Activated naive CD8-positive, alpha-beta T cell (primary cell): Measurements from ENCODE around the gene MTERF2.
"Not testable (repeated sequence)": the region's sequence is repeated elsewhere in the genome, so short reads cannot be mapped to it uniquely, and the experiment has no call there.

ENCODE experiments used
- H3K27ac Mint-ChIP-seq: one replicate; pipeline ENCODE4 v1.8.0; 2021; ENCODE audit warnings: mixed read lengths
- H3K27me3 Mint-ChIP-seq: one replicate; pipeline ENCODE4 v1.8.0; 2021; ENCODE audit warnings: mixed read lengths
- H3K36me3 Mint-ChIP-seq: one replicate; pipeline ENCODE4 v1.8.0; 2021; ENCODE audit warnings: mixed read lengths
- H3K4me1 Mint-ChIP-seq: one replicate; pipeline ENCODE4 v1.8.0; 2021; ENCODE audit warnings: low read depth, mixed read lengths
- H3K4me3 Mint-ChIP-seq: one replicate; pipeline ENCODE4 v1.8.0; 2021; ENCODE audit warnings: mild to moderate bottlenecking, mixed read lengths
- H3K9me3 Mint-ChIP-seq: one replicate; pipeline ENCODE4 v1.8.0; 2021; ENCODE audit warnings: low read depth, mixed read lengths

The MTERF2 gene, protein sequence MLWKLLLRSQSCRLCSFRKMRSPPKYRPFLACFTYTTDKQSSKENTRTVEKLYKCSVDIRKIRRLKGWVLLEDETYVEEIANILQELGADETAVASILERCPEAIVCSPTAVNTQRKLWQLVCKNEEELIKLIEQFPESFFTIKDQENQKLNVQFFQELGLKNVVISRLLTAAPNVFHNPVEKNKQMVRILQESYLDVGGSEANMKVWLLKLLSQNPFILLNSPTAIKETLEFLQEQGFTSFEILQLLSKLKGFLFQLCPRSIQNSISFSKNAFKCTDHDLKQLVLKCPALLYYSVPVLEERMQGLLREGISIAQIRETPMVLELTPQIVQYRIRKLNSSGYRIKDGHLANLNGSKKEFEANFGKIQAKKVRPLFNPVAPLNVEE

DNA sequence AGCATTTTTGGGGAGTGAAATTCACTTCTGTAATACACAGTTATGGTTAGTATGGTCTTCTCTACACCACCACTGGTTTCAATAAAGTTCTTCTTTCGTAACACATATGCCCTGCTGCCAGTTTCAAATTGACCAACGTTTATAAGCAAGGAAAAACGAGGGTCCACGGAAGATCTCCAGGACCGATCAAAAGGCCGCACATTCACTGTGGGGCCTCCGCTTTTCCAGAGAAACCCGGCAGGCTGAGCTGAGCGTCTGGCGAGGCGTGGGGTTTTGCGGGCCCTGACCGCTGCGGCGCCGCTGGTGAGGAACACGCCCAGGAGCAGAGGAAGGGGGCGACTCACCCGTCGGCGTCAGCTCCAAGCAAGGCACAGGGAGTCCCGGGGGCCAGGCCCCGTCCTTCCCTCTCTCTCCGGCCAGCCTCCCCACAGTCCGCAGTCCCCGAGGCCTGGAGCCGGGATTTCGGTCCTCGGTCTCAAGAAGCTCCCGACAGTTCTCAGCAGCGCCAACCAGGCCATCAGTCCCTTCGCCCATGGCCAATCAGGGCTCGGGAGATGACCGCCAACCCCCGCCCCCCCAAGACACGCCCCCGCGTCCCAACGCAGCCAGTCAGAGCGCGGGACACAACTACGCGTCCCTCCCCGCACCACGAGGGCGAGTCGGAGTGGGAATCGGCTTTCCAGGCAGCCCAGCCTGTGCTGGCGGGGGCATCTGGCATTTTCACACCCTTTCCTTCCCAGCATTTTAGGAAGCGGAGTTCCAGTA, at the start of gene MTERF2:
TSS of gene MTERF2 (minus strand) at position 522 of the 765 bp plus-strand sequence. CDS start 8,432 bp downstream, outside the sequence.
- Mint-ChIP-seq H3K36me3 (peaks cover 20% of the 10 kb centered on the region), H3K27ac (peak within 1 kb of the TSS; percentile 86), H3K4me1 (peaks cover 44% of the 10 kb centered on the region), H3K27me3 (no peaks in the 10 kb centered on the region), H3K9me3 (peaks cover 8% of the 10 kb centered on the region), H3K4me3 (peak within 1 kb of the TSS; percentile 94)

DNA sequence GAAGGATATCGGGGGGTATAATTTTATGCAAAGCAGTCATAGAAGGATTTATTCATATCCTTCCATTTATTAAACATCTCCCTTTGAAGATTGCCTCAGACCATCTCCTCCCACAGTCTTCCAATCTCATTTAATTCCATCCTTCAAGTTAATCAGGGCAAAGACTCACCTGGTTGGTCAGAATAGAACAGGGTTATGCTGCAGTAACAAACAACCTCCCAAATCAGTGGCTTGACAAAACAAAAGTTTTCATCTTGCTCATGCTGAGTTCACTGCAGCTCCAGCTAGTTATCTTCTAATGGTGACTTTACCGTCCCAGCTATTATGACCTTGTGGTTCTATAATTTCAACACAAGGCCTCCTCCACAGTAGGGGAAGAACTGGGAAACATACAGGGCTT, 48.8 kb upstream of the MTERF2 start:
- Mint-ChIP-seq H3K4me3 (no peak overlapping the region), H3K27ac (no peak overlapping the region), H3K27me3 (no peaks in the 10 kb centered on the region), H3K4me1 (peaks cover 26% of the 10 kb centered on the region), H3K36me3 (peaks cover 34% of the 10 kb centered on the region), H3K9me3 (no peaks in the 10 kb centered on the region)

DNA sequence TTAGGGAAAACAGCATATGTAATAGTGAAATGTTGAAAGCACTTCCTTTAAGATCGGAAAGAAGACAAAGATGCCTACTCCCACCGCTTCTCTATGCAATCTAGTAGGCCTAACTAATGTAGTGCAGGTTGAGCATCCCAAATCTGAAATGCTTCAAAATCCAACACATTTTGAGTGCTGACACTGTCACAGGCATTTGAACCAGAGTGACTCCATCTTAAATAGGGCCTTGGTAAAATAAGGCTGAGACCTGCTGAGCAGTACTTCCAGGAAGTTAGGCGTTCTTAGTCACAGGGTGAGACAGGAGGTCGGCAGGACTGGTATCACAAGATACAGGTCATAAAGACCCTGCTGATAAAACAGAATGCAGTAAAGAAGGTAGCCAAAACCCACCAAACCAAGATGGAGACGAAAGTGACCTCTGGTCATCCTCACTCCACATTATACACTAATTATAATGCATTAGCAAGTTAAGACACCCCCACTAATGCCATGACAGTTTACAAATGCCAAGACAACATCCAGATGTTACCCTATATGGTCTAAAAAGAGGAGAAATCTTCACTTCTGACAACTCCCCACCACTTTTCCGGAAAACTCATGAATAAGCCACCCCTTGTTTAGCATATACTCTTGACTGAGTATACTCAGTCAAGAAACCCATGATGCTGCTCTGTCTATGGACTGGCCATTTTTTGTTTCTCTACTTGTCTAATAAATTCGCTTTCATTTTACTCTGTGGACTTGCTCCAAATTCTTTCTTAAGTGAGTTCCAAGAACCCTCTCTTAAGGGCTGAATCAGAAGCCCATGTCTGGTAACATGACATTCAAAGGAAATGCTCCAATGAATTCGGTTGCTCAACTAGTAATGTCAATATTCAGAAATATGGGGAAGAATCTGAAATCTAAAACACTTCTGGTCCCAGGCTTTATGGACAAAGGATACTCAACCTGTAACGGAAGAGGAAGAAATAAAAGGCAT, 47.1 kb upstream of the MTERF2 start:
- no peak overlapping the region for H3K27ac Mint-ChIP-seq
- no peaks in the 10 kb centered on the region for H3K9me3 Mint-ChIP-seq
- H3K27me3 Mint-ChIP-seq = no peaks in the 10 kb centered on the region
- no peak overlapping the region for H3K4me3 Mint-ChIP-seq
- peaks cover 29% of the 10 kb centered on the region for H3K36me3 Mint-ChIP-seq
- peaks cover 31% of the 10 kb centered on the region for H3K4me1 Mint-ChIP-seq

DNA sequence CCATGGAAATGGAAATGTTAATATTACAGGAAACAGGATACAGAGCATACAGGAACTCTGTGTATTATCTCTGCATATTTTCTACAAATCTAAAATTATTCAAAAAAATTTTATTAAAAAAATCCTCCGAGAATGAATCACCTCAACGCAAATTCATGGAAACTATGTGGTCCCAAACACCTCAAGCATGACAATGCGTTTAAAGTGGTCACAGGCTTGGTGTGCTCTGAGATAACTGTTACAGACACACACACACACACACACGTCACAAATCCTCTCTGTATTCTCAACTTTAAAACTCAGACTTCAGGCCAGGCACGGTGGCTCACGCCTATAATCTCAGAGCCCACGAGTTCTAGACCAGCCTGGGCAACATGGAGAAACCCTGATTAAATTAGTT, 45.3 kb upstream of the MTERF2 start:
- H3K4me3 Mint-ChIP-seq = no peak overlapping the region
- peaks cover 38% of the 10 kb centered on the region for H3K4me1 Mint-ChIP-seq
- no peak overlapping the region for H3K27ac Mint-ChIP-seq
- peaks cover 21% of the 10 kb centered on the region for H3K36me3 Mint-ChIP-seq
- no peaks in the 10 kb centered on the region for H3K9me3 Mint-ChIP-seq
- no peaks in the 10 kb centered on the region for H3K27me3 Mint-ChIP-seq

DNA sequence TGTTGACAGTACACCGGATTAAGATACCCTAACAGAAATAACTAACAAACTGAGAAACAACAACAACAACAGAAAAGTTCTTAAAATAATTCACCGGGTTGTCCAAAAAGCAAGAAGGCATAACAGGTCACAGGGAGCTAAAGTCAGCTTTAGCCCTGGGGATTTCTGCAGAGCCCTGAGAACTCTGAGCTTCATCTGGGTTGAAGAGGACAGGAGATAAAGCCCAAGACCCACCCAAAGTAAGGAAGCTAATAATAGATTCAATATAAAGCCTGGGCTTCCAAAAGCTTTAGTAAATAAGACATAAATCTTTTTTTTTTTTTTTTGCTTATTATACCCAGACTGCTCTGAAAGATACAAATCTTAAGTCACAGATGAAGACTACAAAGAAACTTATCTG, 44.1 kb upstream of the MTERF2 start:
- no peaks in the 10 kb centered on the region for H3K27me3 Mint-ChIP-seq
- H3K4me1 Mint-ChIP-seq = peaks cover 43% of the 10 kb centered on the region
- H3K9me3 Mint-ChIP-seq = no peaks in the 10 kb centered on the region
- H3K27ac Mint-ChIP-seq = no peak overlapping the region
- H3K36me3 Mint-ChIP-seq = peaks cover 13% of the 10 kb centered on the region
- H3K4me3 Mint-ChIP-seq = no peak overlapping the region

DNA sequence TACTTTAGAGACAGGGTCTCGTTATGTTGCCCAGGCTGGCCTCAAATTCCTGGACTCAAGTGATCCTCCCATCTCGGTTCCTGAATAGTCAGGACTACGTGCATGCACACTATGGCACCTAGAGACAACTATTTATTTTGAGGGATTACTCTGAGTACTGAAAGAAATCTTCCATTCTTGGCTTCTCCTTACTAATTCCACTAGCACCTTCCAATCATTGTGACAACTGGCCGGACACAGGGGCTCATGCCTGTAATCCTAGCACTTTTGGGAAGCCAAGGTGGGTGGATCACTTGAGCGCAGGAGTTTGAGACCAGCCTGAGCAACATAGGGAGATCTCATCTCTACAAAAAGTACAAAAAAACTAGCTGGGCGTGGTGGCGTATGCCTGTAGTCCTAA, 42.1 kb upstream of the MTERF2 start:
- Mint-ChIP-seq H3K4me1 (peaks cover 40% of the 10 kb centered on the region), H3K4me3 (no peak overlapping the region), H3K27me3 (no peaks in the 10 kb centered on the region)

DNA sequence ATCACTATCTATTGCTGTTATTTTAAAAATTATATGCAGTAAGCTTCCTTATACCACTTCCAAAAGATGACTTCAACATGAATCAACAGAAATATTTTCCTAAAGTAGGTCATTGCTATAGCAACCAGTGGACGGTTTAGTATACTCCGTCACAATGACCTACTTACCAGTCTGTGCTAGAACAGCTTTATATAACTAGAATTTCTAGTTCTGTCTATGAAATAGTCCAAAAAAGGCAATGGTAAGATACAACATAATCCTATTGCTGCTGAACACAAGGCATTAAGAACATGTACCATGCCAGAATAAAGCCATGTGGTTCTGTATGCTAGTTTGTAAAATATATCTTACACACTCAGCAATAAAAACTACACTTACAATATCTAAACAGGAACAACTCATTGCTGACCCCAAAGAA, 40.7 kb upstream of the MTERF2 start:
- Mint-ChIP-seq H3K4me3 (peak overlapping the region; percentile 20), H3K4me1 (peaks cover 38% of the 10 kb centered on the region), H3K27ac (no peak overlapping the region)

More for the DNA sequence above, 42.1 kb upstream of the MTERF2 start:
- H3K27ac Mint-ChIP-seq = no peak overlapping the region
- H3K9me3 Mint-ChIP-seq = no peaks in the 10 kb centered on the region
- peaks cover 3% of the 10 kb centered on the region for H3K36me3 Mint-ChIP-seq

DNA sequence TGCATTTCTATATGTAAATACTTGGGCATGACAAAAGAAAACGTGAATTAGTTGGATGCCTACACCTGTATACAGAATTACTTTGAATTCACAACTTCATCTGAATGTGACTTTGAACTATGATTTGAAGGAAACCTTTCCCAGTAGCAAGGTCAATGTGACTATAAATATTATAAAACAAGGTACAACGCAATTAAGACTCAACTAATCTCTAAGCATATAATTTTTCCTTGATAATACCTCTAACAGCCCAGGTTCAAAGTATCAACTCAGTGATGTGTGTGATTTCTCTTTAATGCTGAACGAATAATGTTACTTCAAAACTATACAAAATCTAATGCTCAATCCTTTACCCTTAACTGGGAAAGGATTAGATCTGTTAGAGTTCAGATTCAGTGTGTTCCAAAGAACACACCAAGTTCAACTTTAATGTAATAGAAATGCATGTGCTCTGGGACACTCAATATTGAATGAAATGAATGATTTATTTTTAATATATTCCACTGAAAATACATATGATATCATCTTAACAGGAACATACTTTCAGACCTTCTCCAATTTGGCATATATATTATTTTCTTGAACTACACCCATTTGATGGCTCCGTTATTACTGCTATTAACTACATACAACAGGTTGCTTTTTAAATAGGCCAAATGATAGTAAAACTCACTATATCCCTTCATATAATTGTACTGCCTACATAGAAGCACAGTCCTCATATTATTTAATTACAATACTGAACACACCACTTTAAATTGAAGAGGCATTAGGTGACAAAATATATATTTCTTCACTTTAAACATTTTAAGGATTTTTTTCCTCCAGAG, 40.1 kb upstream of the MTERF2 start:
- Mint-ChIP-seq H3K4me3 (peak overlapping the region; percentile 20), H3K27ac (no peak overlapping the region), H3K9me3 (no peaks in the 10 kb centered on the region), H3K27me3 (no peaks in the 10 kb centered on the region), H3K4me1 (peaks cover 34% of the 10 kb centered on the region), H3K36me3 (no peaks in the 10 kb centered on the region)

More for the DNA sequence above, 40.7 kb upstream of the MTERF2 start:
- H3K36me3 Mint-ChIP-seq = peaks cover 3% of the 10 kb centered on the region
- H3K27me3 Mint-ChIP-seq = no peaks in the 10 kb centered on the region
- H3K9me3 Mint-ChIP-seq = no peaks in the 10 kb centered on the region

DNA sequence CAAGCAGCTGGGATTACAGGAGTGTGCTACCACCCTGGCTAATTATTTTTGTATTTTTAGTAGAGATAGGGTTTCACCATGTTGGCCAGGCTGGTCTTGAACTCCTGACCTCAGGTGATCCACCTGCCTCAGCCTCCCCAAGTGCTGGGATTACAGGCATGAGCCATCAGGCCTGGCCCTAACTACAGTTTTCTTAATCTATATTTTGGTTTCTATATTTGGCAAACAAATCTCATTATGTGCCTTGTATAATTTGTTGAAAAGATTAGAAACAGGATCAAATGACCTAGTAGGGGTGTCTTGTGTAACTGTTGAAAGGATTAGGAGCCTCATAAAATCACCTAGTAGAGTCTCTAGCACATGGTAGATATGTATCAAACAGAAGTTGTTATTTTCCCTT, 39.4 kb upstream of the MTERF2 start:
- H3K4me1 Mint-ChIP-seq = peaks cover 30% of the 10 kb centered on the region
- not testable (repeated sequence) for H3K4me3 Mint-ChIP-seq, H3K9me3 Mint-ChIP-seq, H3K27ac Mint-ChIP-seq, H3K36me3 Mint-ChIP-seq, H3K27me3 Mint-ChIP-seq

DNA sequence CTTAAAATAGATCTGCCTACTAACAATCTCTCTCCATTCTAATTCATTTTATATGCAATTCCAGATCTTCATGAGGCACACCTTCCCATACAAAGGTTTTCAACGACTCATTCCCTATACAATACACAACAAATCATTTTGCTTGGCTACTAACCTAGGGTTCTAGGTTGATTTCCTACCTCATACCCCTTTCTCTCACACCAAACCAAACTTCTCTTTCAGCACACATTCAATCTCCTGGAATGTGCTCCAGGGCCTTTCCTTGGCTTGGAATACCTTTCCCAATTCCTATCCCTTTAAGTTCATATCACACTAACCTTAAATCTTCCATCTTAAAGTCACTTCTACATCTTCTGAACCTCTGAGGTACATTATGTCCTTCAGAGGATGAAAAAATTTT, 38.7 kb upstream of the MTERF2 start:
- Mint-ChIP-seq H3K27me3 (no peaks in the 10 kb centered on the region), H3K4me3 (no peak overlapping the region), H3K9me3 (no peaks in the 10 kb centered on the region), H3K36me3 (peaks cover 4% of the 10 kb centered on the region), H3K27ac (no peak overlapping the region), H3K4me1 (peaks cover 26% of the 10 kb centered on the region)

DNA sequence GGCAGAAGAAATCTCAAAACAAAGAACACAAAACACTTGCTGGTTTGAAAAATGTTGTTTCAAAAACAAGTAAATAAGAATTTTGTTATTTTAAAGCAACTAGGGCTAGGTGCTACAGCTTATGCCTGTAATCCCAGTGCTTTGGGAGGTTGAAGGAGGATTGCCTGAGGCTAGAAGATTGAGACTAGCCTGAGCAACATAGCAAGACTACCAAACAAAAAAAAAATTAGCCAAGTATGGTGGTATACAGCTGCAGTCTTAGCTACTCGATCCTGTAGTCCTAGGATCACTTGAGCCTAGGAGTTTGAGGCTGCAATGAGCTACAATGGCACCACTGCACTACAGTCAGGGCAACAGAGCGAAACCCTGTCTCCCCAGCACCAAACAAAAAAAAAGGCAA, 32.6 kb upstream of the MTERF2 start:
- no peak overlapping the region for H3K27ac Mint-ChIP-seq
- H3K4me1 Mint-ChIP-seq = no peaks in the 10 kb centered on the region
- no peaks in the 10 kb centered on the region for H3K9me3 Mint-ChIP-seq
- H3K36me3 Mint-ChIP-seq = peaks cover 27% of the 10 kb centered on the region
- H3K4me3 Mint-ChIP-seq = no peak overlapping the region
- no peaks in the 10 kb centered on the region for H3K27me3 Mint-ChIP-seq

DNA sequence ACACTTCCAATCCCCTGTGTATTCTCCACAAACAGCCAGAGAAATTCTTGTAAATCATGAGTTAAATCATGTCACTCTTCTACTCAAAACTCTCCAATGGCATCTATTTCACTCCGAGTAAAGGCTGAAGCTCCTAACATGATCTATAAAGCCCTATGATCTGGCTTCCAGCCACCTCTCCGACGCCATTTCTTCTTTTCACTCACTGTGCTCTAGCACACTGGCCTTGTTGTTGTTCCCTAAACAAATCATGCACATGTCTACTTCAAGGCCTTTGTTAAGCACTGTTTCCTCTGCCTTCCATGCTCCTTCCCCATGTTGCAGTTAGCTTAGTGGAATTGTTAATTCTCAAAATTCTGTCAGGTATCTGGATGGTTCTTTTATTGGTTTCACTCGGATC, 30.1 kb upstream of the MTERF2 start:
- no peaks in the 10 kb centered on the region for H3K27me3 Mint-ChIP-seq
- H3K4me3 Mint-ChIP-seq = no peak overlapping the region
- H3K9me3 Mint-ChIP-seq = no peaks in the 10 kb centered on the region
- H3K4me1 Mint-ChIP-seq = no peaks in the 10 kb centered on the region
- H3K36me3 Mint-ChIP-seq = peaks cover 30% of the 10 kb centered on the region
- no peak overlapping the region for H3K27ac Mint-ChIP-seq

DNA sequence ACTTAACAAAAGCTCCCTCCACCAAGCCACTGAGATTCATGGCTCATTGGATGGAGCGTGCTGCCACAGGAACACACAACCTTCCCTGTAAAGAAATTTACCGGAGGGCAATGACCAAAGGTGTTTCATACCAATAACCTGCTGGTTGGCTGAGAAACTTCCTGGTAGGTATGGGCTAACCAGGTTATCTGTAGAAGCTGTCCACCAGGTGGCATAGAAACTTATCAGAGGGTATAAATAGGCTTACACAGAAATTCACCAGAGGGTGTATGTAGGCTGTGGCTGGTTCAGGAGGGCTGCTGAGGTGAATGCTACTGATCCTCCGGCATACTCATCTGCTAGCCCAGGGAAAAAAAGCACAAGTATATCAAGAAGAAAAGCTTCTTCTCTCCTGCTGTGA, 27.1 kb upstream of the MTERF2 start:
- H3K9me3 Mint-ChIP-seq = no peaks in the 10 kb centered on the region
- no peak overlapping the region for H3K4me3 Mint-ChIP-seq
- no peaks in the 10 kb centered on the region for H3K4me1 Mint-ChIP-seq
- peaks cover 23% of the 10 kb centered on the region for H3K36me3 Mint-ChIP-seq
- no peaks in the 10 kb centered on the region for H3K27me3 Mint-ChIP-seq
- no peak overlapping the region for H3K27ac Mint-ChIP-seq
